Brain microvascular endothelial cell (primary cell): Measurements from ENCODE around the gene UBE2G1.

Source experiments
- DNase-seq: peaks from one replicate; pipeline ENCODE4 v3.0.0-alpha.2; 2020
- H3K27ac ChIP-seq: fragments of 250-450 bp; sonication (Bioruptor Pico); 2 replicates; pipeline ENCODE4 v1.5.1; 2020; ENCODE audit warnings: mild to moderate bottlenecking, moderate library complexity
- H3K27me3 ChIP-seq: fragments of 250-450 bp; sonication (Bioruptor Pico); replicated peaks from 2 replicates; pipeline ENCODE4 v1.5.1; 2020; ENCODE audit warnings: mild to moderate bottlenecking
- H3K36me3 ChIP-seq: fragments of 250-450 bp; sonication (Bioruptor Pico); replicated peaks from 2 replicates; pipeline ENCODE4 v1.5.1; 2020; ENCODE audit warnings: mild to moderate bottlenecking
- H3K4me3 ChIP-seq: 2 replicates; pipeline ENCODE4 v1.5.1; 2011; ENCODE audit warnings: low read depth, mild to moderate bottlenecking, control low read depth, low read length, moderate library complexity
- in situ Hi-C: cut with HindIII; loops from 2 replicates; pipeline ENCODE4 v1.10.0; 2017; ENCODE audit warnings: low sequenced_read_pairs, low pct_ligation_motif_present
- TF ChIP-seq, protein P1 (sequence below): IDR thresholded peaks from 2 replicates; pipeline ENCODE4 v1.5.1; 2011; ENCODE audit warnings: low read depth, mild to moderate bottlenecking, moderate library complexity, low read length, control low read depth, inconsistent platforms; ENCODE audit errors: missing control alignments

The UBE2G1 gene

DNA sequence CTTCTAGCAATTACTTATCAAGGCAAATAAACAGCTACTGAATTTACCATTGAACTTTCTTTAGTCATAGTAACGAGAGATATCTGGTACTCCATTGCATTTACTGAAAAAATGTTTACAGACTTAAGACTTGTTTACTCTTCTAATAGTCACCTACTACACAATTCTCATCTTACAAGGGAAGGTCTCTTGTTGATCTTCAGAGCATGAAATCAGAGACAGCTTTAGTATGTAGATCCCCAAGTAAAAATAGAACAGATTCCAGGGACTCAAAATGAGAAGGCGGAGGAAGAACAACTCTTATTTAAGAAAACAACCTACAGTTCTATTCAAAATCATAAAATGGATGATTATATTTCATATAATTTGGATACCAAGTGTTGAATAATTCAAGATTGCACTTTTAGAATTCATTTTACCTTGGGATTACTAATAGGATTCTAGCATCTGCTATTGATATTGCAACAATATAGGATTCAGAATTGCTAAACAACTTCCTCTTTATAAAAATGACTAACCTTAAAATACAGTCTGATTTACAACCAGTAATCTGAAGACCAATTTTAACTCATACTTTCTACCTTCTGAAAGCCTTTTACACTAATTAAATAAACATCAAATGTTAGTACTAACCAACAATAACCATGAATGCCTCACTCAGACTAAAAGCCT is 20.8 kb downstream of the UBE2G1 start:
- no peak overlapping the region for H3K4me3 ChIP-seq
- H3K27ac ChIP-seq = no peak overlapping the region
- no peak for DNase-seq
- TF ChIP-seq, protein P1, sequence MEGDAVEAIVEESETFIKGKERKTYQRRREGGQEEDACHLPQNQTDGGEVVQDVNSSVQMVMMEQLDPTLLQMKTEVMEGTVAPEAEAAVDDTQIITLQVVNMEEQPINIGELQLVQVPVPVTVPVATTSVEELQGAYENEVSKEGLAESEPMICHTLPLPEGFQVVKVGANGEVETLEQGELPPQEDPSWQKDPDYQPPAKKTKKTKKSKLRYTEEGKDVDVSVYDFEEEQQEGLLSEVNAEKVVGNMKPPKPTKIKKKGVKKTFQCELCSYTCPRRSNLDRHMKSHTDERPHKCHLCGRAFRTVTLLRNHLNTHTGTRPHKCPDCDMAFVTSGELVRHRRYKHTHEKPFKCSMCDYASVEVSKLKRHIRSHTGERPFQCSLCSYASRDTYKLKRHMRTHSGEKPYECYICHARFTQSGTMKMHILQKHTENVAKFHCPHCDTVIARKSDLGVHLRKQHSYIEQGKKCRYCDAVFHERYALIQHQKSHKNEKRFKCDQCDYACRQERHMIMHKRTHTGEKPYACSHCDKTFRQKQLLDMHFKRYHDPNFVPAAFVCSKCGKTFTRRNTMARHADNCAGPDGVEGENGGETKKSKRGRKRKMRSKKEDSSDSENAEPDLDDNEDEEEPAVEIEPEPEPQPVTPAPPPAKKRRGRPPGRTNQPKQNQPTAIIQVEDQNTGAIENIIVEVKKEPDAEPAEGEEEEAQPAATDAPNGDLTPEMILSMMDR = no peak
- no peaks in the 10 kb centered on the region for H3K36me3 ChIP-seq
- in situ Hi-C loops = no loop called here
- H3K27me3 ChIP-seq = no peaks in the 10 kb centered on the region

GRCh38 chr17:4344926-4345325 is 21.5 kb downstream of the UBE2G1 start:
- Histone ChIP-seq H3K27me3 (no peaks in the 10 kb centered on the region), H3K36me3 (no peaks in the 10 kb centered on the region), H3K27ac (no peak overlapping the region), H3K4me3 (no peak overlapping the region)
- DNase-seq = no peak
- in situ Hi-C loops = no loop called here
- TF ChIP-seq, protein P1 = no peak

DNA sequence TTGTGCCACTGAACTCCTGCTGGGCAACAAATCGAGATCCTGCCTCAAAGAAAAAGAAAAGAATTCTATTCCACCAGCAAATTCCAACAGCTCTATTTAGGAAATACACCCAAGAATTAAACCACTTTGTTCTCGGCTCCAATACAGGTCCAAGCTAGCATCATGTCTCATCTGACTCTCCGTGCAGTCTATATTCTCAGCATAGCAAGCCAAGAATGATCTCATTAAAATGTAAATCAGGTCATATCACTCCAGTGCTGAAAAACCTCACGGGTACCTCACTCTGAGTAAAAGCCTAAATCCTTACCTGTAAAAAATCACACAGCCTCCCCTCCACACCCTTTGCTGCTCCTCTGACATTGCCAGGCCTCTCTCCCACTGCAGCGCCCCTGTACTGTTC is 23.9 kb downstream of the UBE2G1 start:
- H3K27ac ChIP-seq = no peak overlapping the region
- H3K4me3 ChIP-seq = no peak overlapping the region
- in situ Hi-C loops = no loop called here
- no peak for DNase-seq
- no peaks in the 10 kb centered on the region for H3K27me3 ChIP-seq
- H3K36me3 ChIP-seq = no peaks in the 10 kb centered on the region
- TF ChIP-seq, protein P1 = no peak

DNA sequence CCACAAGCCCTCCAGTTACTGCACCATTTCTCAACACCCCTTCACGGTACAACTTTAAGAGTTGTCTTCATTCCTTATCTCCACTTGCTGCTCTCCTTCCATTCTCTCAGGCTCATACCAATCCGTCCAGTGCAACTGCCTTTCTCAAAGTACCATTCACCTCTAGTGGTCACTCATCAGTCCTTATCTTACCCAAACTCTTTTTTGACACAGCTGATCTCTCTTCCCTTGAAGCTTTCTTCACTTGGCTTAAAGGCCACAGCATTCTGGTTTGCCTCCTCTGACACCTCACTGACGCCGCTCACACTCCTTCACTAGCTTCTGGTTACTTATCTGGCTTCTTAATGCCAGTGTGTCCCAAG is 24.9 kb downstream of the UBE2G1 start:
- in situ Hi-C loops = no loop called here
- no peak for DNase-seq
- H3K4me3 ChIP-seq = no peak overlapping the region
- H3K27me3 ChIP-seq = no peaks in the 10 kb centered on the region
- TF ChIP-seq, protein P1 = no peak
- no peak overlapping the region for H3K27ac ChIP-seq
- no peaks in the 10 kb centered on the region for H3K36me3 ChIP-seq

GRCh38 chr17:4340914-4341615 is 25.4 kb downstream of the UBE2G1 start:
- Histone ChIP-seq H3K36me3 (no peaks in the 10 kb centered on the region), H3K27me3 (no peaks in the 10 kb centered on the region), H3K27ac (no peak overlapping the region), H3K4me3 (no peak overlapping the region)
- in situ Hi-C loops = no loop called here
- TF ChIP-seq, protein P1 = no peak
- DNase-seq = no peak
